ENCODE measurements around the gene NFKBIA. TPM values are rescaled to one million over a fixed set of nuclear protein-coding genes. Genes with fewer than 3 reads are reported as not detected.
"Not testable (repeated sequence)": the region's sequence is repeated elsewhere in the genome, so short reads cannot be mapped to it uniquely, and the experiment has no call there.

Gene NFKBIA
- total RNA-seq, 2 experiments from 2014 or later = 56.1 to 56.8 TPM

DNA sequence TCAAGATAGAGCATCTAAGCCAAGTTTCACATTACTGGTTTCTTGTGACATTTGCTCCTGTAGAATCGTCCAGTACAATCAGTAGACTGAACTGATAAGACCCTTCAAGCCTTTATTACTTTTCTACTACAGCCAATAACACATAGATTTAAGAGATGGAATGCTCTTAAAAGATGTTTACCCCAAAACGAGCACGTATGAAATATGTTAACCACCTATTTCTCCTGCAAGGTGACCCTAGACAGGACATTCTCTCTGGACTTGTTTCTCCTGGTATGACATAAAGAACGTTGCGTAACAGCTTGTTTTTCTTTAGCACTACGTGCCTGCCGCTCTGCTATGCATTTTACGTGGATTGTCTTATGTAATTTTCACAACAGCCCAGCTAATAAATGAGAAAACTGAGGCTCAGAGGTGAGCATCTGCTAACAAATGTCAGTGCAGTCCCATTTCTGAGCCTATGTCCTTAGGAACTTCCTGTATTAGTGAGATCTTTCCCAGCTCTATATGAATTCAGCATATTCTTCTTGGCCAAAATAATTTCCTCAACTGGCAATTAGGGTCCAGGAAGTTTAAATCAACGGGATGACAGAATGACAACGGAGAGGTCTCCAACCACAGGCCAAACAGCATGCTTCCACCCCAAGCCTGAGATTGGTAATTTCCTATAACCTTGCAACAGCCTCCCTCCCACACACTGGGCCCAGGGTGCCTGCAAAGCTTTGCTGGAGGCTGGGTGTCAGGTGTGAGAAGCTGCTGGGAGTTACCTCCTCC is 3.7 kb downstream of the NFKBIA start:
- ChIA-PET CTCF (interaction anchor here (0.7 to 6.6 kb wide), 9 partner anchors 14 to 260 kb away, joined by 3 to 112 read pairs (median 4); no protein-coding TSS in a partner anchor), POLR2A (interaction anchor here (0.8 to 5.9 kb wide), 10 partner anchors 16 to 171 kb away, joined by 3 to 101 read pairs (median 4); no protein-coding TSS in a partner anchor)
- no peak for DNase-seq
- peaks cover 53% of the 10 kb centered on the region for H3K4me1 Mint-ChIP-seq (ENCODE audit: low read depth)
- peaks cover 49% of the 10 kb centered on the region for H3K36me3 Mint-ChIP-seq (ENCODE audit: low read depth)
- no peak overlapping the region for H3K27ac Mint-ChIP-seq
- no peaks in the 10 kb centered on the region for H3K27me3 Mint-ChIP-seq (ENCODE audit: low read depth)
- ATAC-seq = no peak
- no peaks in the 10 kb centered on the region for H3K9me3 Mint-ChIP-seq (ENCODE audit: insufficient read depth)
- peak overlapping the region; percentile 91 for H3K4me3 Mint-ChIP-seq

DNA sequence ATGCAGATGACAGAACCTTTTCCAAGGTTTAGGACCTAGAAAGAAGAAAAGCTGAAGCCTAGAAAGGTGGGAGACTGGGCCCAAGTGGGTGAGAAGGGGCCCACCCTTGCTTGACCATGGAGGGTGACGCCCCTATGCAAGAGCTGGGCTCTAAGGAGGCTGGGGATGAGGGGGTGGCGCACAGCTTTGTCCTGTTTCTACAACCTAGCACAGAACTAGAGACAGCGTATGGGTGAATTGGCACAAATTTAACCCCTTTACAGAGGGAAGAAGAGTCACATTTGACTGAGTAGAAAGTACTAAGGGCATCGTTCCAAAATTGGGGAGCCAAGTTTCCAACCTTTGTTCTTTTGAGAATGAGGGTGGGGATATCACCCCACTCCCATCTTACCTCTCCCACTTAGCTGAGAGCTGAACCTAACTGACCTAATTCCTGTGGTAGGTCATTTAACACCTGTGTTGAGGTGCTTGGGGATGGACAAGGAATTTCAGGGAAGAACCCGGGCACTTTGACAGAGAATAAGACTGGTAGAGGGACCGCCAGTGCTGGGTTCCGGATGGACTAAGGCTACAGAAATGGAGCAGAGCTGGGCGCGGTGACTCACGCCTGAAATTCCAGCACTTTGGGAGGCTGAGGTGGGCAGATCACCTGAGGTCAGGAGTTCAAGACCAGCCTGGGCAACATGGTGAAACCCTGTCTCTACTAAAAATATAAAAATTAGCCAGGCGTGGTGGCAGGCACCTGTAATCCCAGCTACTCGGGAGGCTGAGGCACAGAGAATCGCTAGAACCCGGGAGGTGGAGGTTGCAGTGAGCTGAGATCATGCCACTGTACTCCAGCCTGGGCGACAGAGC is 5.2 kb downstream of the NFKBIA start:
- H3K4me1 Mint-ChIP-seq (ENCODE audit: low read depth) = peaks cover 55% of the 10 kb centered on the region
- H3K27ac Mint-ChIP-seq = no peak overlapping the region
- peaks cover 47% of the 10 kb centered on the region for H3K36me3 Mint-ChIP-seq (ENCODE audit: low read depth)

DNA sequence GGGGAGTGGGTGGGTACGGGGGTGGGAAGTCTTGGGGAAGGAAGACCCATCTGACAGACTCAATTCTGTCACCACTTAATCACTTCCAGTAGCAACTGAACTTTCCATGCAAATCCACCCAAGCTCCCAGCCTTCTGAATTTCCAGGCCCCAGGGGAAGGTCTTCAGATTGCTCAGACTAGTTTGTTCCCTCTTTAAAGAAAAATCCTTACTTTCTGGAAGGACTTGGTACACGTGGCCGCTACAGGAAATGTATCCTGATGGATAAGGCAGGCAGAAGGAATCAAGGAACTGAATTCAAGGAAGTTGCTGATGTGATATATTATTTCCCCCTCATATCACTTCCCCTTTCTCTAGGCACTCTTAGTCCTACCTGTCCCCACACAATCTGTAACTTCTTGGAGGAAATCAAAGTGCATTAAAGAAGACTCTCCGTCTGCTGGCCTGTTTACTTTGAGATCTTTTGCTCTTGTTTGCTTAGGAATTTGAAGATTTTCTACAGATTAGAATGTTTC is 6.4 kb downstream of the NFKBIA start:
- no peaks in the 10 kb centered on the region for H3K27me3 Mint-ChIP-seq (ENCODE audit: low read depth)
- ChIA-PET CTCF (interaction anchor here (0.7 to 1.1 kb wide), 2 partner anchors 65 to 171 kb away, joined by 3 read pairs; no protein-coding TSS in a partner anchor), POLR2A (interaction anchor here (1.0 to 1.8 kb wide), 3 partner anchors 30 to 111 kb away, joined by 3 to 8 read pairs (median 4); no protein-coding TSS in a partner anchor)
- no peak for ATAC-seq
- no peak overlapping the region for H3K4me3 Mint-ChIP-seq
- H3K27ac Mint-ChIP-seq = no peak overlapping the region
- H3K4me1 Mint-ChIP-seq (ENCODE audit: low read depth) = peaks cover 49% of the 10 kb centered on the region
- no peak for DNase-seq
- H3K9me3 Mint-ChIP-seq (ENCODE audit: insufficient read depth) = no peaks in the 10 kb centered on the region
- H3K36me3 Mint-ChIP-seq (ENCODE audit: low read depth) = peaks cover 40% of the 10 kb centered on the region

More for the DNA sequence above, 5.2 kb downstream of the NFKBIA start:
- POLR2A ChIA-PET = interaction anchor here (0.6 to 1.8 kb wide), 3 partner anchors 31 to 417 kb away, joined by 4 to 8 read pairs (median 6); partner anchors contain the start of gene SRP54
- H3K4me3 Mint-ChIP-seq = no peak overlapping the region
- CTCF ChIA-PET = interaction anchor here (0.7 to 1.4 kb wide), 3 partner anchors 21 to 172 kb away, joined by 3 read pairs; no protein-coding TSS in a partner anchor
- no peaks in the 10 kb centered on the region for H3K9me3 Mint-ChIP-seq (ENCODE audit: insufficient read depth)
- no peaks in the 10 kb centered on the region for H3K27me3 Mint-ChIP-seq (ENCODE audit: low read depth)
- DNase-seq (no peak), ATAC-seq (peak; percentile 2)

DNA sequence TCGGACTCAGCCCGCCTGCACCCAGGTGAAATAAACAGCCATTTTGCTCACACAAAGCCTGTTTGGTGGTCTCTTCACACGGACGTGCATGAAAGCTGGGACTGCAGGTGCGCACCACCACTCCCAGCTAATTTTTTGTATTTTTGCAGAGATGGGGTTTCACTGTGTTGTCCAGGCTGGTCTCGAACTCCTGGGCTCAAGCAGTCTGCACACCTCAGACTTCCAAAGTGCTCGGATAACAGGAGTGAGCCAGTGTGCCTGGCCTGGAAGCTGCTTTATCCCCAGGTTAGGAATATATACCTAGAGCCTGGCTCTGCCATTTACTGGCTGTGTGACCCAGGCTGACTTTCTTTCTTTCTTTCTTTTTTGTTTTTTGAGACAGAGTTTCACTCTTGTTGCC is 7.9 kb downstream of the NFKBIA start:
- H3K27me3 Mint-ChIP-seq (ENCODE audit: low read depth); H3K9me3 Mint-ChIP-seq (ENCODE audit: insufficient read depth); DNase-seq; ATAC-seq; CTCF ChIA-PET; H3K4me3 Mint-ChIP-seq; POLR2A ChIA-PET; H3K27ac Mint-ChIP-seq: not testable (repeated sequence)
- Mint-ChIP-seq H3K4me1 (ENCODE audit: low read depth) (peaks cover 34% of the 10 kb centered on the region), H3K36me3 (ENCODE audit: low read depth) (peaks cover 25% of the 10 kb centered on the region)

DNA sequence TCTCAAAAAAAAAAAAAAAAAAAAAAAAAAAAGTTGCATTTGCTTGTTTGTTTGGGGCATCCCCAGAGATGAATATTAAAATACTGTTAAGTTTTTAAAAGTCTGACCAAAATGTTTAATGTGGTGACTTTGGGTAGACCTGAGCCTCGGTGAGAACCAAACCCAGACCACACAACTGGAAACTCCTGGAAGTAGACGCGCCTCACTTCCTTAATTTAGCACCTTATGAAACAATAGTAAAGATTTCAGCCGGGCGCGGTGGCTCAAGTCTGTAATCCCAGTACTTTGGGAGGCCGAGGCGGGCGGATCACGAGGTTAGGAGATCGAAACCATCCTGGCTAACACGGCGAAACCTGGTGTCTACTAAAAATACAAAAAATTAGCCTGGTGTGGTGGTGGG is 9.3 kb downstream of the NFKBIA start:
- Mint-ChIP-seq H3K4me1 (ENCODE audit: low read depth) (peaks cover 22% of the 10 kb centered on the region), H3K27me3 (ENCODE audit: low read depth) (no peaks in the 10 kb centered on the region), H3K9me3 (ENCODE audit: insufficient read depth) (no peaks in the 10 kb centered on the region), H3K27ac (no peak overlapping the region), H3K36me3 (ENCODE audit: low read depth) (peaks cover 12% of the 10 kb centered on the region), H3K4me3 (no peak overlapping the region)
- no peak for DNase-seq
- ChIA-PET POLR2A (interaction anchor here (3.4 kb wide), 1 partner anchor 9 kb away, joined by 25 read pairs; the partner anchor contains the start of gene NFKBIA), CTCF (no interaction called here)
- no peak for ATAC-seq

DNA sequence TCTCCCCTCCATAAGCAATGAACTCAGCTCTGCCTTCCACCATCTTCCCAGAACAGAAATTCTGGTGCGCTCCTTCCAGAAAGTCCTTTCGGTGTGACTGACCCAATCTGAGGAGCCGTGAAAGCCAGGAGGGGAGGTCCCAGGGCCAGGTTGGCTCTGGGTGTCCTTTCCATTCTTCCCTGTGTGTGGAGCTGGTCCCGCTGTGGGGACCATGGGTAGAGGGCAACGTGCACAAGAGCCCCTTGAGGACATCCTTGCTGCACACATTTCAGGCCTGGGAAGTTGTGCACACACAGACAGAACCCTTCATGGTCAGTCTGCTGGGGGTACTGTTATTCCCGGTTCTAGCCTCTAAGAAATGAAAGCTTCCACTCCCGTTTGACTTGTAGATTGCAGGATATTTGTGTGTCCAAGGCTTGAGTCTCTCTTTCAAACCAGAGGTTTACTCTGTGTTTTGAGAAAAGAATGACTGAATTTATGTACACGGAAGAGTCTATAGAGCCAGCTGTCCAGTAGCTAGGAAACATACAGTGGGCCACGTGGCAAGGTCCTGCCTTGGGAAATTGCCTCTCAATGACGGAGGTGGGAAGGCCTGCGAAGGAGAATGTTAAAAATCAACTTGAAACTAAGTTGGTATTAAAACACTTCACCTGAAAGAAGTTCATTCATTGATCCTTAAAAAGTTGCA is 10.1 kb downstream of the NFKBIA start:
- ATAC-seq (no peak), DNase-seq (no peak)
- Mint-ChIP-seq H3K4me3 (no peak overlapping the region), H3K27ac (no peak overlapping the region), H3K9me3 (ENCODE audit: insufficient read depth) (no peaks in the 10 kb centered on the region), H3K4me1 (ENCODE audit: low read depth) (peaks cover 22% of the 10 kb centered on the region), H3K36me3 (ENCODE audit: low read depth) (peaks cover 6% of the 10 kb centered on the region), H3K27me3 (ENCODE audit: low read depth) (no peaks in the 10 kb centered on the region)
- POLR2A ChIA-PET = interaction anchor here (3.4 kb wide), 1 partner anchor 10 kb away, joined by 25 read pairs; the partner anchor contains the start of gene NFKBIA
- CTCF ChIA-PET = interaction anchor here (2.5 kb wide), 1 partner anchor 9 kb away, joined by 12 read pairs; the partner anchor contains the start of gene NFKBIA

DNA sequence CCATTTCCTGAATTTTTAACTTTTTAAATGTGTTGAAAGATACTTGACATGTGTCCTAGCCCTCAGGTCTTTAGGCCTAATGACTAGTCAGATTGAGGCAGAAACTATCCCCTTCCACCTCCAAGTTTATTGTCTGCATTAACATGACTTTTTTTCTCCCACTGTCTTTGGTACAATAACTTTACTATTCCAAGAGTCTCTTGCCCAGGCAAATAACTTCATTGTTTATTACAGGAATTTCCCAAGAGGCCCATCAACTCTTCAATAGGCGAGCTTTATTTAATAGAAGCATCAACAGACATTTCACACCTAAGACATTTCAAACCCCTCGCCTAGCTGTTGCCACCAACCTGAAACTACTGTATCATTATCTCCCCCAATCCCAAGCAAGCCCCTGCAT is 10.7 kb downstream of the NFKBIA start:
- POLR2A ChIA-PET = interaction anchor here (0.6 to 3.4 kb wide), 2 partner anchors 10 to 323 kb away, joined by 3 to 25 read pairs; partner anchors contain the start of gene NFKBIA

DNA sequence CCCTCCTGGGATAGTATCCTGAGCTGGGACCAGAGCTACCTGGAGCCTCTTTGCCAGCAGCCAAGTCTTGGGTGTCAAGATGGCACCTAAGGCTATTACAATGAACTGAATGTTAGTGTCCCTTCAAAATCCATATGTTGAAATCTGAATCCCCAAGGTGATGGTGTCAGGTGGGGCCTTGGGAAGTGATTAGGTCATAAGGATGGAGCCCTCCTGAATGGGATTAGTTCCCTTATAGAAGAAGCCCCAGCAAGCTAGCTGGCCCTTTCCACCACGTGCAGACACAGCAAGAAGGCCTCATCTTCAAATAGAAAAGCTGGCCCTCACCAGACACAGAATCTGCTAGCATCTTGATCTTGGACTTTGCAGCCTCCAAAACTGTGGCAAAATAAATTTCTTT is 12.4 kb downstream of the NFKBIA start:
- H3K9me3 Mint-ChIP-seq (ENCODE audit: insufficient read depth) = no peaks in the 10 kb centered on the region
- DNase-seq (no peak), ATAC-seq (no peak)
- CTCF ChIA-PET = interaction anchor here (2.5 kb wide), 1 partner anchor 12 kb away, joined by 12 read pairs; the partner anchor contains the start of gene NFKBIA
- peaks cover 11% of the 10 kb centered on the region for H3K4me1 Mint-ChIP-seq (ENCODE audit: low read depth)
- H3K27me3 Mint-ChIP-seq (ENCODE audit: low read depth) = no peaks in the 10 kb centered on the region
- H3K27ac Mint-ChIP-seq = no peak overlapping the region
- POLR2A ChIA-PET = interaction anchor here (0.9 to 3.4 kb wide), 2 partner anchors 12 to 22 kb away, joined by 3 to 25 read pairs; partner anchors contain the start of gene NFKBIA
- H3K36me3 Mint-ChIP-seq (ENCODE audit: low read depth) = no peaks in the 10 kb centered on the region
- H3K4me3 Mint-ChIP-seq = no peak overlapping the region

More for the DNA sequence above, 10.7 kb downstream of the NFKBIA start:
- DNase-seq (no peak), ATAC-seq (no peak)
- Mint-ChIP-seq H3K27ac (no peak overlapping the region), H3K4me3 (no peak overlapping the region), H3K4me1 (ENCODE audit: low read depth) (peaks cover 18% of the 10 kb centered on the region), H3K27me3 (ENCODE audit: low read depth) (no peaks in the 10 kb centered on the region), H3K9me3 (ENCODE audit: insufficient read depth) (no peaks in the 10 kb centered on the region), H3K36me3 (ENCODE audit: low read depth) (peaks cover 2% of the 10 kb centered on the region)
- CTCF ChIA-PET = interaction anchor here (1.3 to 2.5 kb wide), 2 partner anchors 10 to 253 kb away, joined by 4 to 12 read pairs; partner anchors contain the start of gene NFKBIA

DNA sequence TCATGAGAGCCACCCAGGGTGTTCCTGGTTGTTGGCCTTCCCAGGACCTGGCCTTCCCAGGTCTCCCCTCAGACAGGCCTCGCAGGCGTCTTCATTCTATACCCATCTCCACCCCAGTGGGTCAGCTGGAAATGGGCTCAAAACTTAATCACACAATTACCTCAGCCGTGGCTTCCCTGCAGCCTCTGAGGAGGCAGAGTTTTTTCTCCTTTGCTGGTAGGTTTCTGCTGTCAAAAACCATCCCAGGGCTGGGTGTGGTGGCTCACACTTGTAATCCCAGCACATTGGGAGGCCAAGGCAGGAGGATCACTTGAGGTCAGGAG is 13.2 kb downstream of the NFKBIA start:
- Mint-ChIP-seq H3K4me3 (no peak overlapping the region), H3K9me3 (ENCODE audit: insufficient read depth) (no peaks in the 10 kb centered on the region), H3K27me3 (ENCODE audit: low read depth) (no peaks in the 10 kb centered on the region), H3K4me1 (ENCODE audit: low read depth) (peaks cover 11% of the 10 kb centered on the region), H3K36me3 (ENCODE audit: low read depth) (no peaks in the 10 kb centered on the region), H3K27ac (no peak overlapping the region)
- CTCF ChIA-PET = no interaction called here
- ATAC-seq = no peak
- POLR2A ChIA-PET = no interaction called here
- no peak for DNase-seq

DNA sequence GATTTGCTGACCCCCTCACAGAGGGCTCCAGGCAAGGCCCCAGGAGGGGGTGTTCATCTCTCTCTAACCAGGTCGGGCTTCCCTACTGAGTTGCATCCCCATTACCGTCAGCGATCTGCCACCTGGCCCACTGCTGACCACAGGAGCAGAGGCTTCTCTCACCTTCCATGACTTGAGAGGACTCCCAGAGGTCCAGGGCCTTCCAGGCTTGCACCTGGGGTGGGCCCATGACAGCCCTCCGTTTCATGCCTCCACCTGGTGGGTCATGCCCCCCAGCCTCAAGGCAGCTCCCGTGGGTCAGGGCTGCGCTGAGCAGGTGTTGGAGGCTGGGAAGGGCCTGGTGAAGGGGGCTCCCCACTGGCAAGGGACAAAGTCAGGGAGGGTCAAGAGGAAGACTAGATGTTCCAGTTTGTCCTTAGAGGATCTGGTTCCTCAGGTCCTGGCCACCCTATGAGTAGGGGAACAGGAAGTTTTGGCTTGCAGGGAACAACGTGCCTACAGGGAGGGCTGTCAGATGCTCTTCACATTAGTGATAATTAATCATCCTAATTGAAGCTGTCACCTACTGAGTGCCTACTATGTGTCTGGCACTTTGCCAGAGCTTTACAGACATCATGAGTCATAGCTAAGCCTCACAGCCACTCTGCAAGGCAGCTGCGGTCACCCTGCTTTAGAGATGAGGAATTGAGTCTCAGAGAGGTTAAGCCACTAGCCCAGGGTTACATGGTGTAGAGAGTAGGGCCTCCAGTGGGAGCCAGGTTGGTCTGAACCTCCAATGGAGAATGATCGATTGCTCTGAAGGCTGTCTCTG is 13.8 kb downstream of the NFKBIA start:
- ChIA-PET CTCF (no interaction called here), POLR2A (interaction anchor here (2.0 kb wide), 1 partner anchor 14 kb away, joined by 7 read pairs; the partner anchor contains the start of gene NFKBIA)
- peaks cover 8% of the 10 kb centered on the region for H3K4me1 Mint-ChIP-seq (ENCODE audit: low read depth)
- H3K36me3 Mint-ChIP-seq (ENCODE audit: low read depth) = no peaks in the 10 kb centered on the region
- H3K4me3 Mint-ChIP-seq = no peak overlapping the region
- peak overlapping the region; percentile 30 for H3K27ac Mint-ChIP-seq
- DNase-seq (no peak), ATAC-seq (peak; percentile 46)
- no peaks in the 10 kb centered on the region for H3K9me3 Mint-ChIP-seq (ENCODE audit: insufficient read depth)
- no peaks in the 10 kb centered on the region for H3K27me3 Mint-ChIP-seq (ENCODE audit: low read depth)
